Non-pigmented ciliary epithelial cell (primary cell): ENCODE data around the gene MARCHF4.

Experiments
- DNase-seq: peaks from one replicate; pipeline ENCODE4 v3.0.0-alpha.2; 2010; ENCODE audit warnings: low read depth

Gene MARCHF4

DNA sequence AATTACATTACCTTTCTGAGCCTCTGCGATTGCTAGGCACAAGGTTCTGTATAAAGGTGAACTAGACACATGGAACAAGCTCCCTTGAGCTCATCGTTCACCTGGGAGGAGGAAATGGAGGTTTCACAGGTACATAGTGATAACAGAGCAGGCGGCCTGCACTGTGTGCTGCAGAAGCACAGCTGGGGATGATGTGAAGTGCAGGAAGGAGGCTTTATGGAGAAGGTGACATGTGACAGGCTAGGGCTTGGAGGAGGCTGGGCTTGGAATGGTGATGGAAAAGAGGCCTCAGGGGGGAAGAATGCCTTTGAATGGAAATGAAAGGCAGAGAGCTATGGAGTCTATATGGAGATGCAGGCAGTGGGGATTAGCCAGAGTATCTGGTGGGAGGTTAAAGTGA is 22.9 kb downstream of the MARCHF4 start:
- no peak for DNase-seq

DNA sequence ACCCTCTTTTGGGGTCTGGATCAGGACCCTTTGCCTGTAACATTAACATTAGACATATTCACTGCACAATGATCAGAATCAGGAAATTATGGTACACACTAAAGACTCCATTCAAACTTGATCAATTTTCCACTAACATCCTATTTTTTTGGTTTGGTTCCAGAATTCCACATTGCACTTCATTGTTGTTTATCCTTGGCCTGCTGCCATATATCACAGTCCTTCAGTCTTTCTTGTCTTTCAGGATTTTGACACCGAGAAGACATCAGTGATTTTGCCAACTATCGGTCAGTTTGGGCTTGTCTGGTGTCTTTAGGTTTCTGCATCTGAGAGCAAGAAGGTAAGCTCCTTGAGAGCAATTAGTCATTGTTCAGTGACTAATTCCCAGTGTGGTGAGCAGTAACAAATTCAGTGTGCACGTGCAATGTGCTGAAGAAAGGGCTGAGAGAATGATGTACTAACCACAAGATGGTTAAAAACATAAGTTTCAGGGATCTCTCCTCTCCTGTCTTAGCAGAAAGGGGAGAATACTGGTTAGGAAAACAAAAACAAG is 23.5 kb downstream of the MARCHF4 start:
- DNase-seq, result no peak

DNA sequence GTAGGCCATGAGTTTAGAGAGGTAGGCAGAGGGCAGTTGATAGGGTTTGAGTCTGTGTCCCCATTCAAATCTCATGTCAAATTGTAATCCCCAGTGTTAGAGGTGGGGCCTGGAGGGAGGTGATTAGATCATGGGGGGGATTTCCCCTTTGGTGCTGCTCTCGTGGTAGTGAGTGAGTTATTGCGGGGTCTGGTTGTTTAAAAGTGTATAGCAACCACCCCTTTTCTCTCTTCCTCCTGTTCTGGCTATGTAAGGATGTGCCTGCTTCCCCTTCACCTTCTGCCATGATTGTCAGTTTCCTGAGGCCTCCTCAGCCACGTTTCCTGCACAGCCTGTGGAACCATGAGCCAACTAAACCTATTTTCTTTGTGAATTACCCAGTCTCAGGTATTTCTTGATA is 25.5 kb downstream of the MARCHF4 start:
- no peak for DNase-seq

DNA sequence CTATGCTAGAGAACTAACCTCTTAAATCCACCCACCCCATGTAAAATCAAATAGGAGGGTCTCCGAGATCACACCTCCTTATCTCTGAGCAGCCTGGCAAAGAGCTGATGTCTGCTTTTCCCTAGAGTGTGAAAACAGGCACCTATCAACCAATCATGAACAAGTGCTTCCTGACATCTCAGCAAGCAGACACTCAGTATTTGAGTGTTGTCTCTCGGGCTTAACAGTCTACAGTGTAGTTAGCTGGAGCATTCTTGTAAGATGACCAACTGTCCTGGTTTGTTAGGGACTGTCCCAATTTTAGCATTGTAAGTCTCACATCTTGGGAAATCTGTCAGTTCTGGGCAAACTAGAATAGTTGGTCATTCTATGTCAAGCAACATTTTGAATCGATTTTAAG is 26.4 kb downstream of the MARCHF4 start:
- no peak for DNase-seq

DNA sequence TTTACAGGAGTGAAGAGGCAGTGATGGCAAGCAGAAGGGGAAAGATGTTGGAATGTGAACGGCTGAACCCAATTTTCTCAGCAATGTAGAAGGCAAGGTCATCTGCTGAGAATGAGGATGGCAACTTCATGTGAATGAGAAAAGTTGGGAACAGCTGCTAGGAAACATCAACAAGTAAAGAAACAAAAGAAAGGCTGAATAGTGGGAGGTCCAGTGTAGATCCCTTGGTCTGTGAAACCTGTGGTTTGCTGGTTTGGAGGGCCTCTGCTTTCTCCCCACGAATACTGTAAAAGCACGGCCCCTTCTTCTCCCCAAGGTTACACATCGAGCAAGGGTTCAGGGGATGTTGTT is 27.4 kb downstream of the MARCHF4 start:
- DNase-seq, result no peak

DNA sequence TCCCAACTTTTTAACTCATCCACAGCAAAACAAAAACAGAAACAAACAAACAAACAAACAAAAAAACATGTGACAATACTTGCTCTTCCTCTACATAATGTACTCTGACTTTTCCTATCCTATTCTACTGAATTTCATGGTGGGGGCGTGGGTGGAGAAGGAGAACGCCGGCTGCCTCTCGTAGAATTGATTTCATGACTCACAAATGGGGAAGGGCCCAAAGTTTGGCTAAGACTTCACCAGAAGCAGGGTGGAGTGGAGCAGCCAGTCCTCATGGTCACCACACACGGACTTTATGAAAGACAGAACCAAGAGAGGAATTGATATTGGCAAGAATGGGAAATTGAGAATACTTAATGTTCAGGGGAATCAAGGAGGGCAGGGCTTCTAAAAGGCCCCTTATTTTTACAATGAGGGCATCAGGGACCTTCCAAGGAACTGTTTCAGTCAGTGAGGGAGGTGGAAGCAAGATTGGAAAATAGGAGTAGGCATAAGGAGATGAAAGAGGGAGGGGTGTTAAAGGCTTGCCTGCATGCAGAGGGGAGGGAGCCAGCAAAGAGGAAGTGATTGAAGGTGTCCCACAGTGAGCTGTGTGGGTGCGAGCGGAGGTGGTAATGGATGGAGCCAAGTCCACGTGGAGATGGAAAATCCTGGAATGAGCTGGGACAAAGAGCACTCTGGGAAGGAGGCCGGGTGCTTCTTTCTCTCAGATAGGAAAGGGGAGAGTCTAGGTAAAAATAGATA is 27.9 kb downstream of the MARCHF4 start:
- DNase-seq, result no peak

DNA sequence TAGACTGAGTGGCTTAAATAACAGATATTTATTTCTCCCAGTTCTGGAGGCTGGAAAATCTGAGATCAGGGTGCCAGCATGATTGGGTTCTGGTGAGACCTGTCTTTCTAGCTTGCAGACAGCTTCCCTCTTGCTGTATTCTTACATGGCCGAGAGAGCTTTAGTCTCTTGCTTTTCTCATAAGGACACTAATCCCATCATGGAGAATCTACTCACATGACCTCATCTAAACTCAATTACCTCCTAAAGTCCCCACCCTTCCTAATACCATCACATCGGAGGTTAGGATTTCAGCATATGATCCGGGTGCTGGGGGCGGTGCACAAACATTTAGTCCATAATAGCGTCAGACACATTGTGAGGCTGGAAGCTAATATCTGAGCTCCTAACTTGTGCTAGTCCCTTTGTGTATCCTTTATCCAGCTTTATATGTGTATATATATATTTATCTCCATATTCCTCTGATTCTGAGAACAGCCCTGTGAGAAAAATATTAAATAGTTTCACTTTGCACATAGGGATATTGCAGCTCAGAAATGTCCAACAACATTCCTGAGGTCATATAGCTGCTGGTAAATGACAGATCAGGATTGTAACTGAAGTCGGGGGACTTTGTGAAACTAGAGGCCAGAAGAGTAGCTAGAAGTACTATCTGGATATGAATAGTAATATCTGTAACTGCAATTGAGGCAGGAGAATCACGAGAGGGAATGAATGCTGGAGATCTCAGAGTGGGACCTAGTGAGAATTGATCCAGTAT is 28.9 kb downstream of the MARCHF4 start:
- no peak for DNase-seq

DNA sequence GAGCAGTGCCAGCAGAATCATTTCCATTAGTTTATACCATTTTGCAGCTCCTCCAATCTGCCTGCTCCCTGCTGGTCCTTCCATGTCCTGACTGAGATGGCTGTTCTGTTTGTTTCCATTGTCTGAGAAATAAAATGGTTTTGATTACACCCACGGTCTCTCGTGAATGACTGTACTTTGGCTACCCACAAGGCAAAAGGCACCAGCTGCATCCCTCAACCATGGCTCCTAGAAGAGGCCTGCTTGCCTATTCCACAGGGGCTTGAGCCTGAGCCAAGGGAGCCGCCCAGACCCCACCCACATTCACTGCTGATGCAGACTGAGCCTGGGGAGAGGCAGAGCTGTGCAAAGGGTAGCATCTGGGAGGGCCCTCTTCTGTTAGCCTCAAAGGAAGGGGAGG is 31.2 kb downstream of the MARCHF4 start:
- no peak for DNase-seq

DNA sequence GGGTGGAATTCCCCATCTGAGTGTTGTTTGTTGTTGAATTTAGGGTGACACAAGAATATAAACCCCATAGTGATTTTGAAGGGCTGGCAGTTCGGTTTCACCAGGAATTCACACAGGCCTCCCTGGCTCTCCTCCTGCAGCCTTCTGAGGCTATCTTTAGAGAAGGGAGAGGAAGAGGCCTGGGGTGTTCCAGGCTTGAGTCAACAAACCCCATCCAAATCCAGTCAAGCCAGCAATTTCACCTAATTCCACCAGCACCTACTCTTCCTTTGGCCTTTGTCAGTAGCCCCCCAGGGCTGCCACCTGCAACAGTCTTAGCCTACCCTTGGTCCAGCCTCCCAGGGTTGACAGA is 32.0 kb downstream of the MARCHF4 start:
- DNase-seq, result no peak

DNA sequence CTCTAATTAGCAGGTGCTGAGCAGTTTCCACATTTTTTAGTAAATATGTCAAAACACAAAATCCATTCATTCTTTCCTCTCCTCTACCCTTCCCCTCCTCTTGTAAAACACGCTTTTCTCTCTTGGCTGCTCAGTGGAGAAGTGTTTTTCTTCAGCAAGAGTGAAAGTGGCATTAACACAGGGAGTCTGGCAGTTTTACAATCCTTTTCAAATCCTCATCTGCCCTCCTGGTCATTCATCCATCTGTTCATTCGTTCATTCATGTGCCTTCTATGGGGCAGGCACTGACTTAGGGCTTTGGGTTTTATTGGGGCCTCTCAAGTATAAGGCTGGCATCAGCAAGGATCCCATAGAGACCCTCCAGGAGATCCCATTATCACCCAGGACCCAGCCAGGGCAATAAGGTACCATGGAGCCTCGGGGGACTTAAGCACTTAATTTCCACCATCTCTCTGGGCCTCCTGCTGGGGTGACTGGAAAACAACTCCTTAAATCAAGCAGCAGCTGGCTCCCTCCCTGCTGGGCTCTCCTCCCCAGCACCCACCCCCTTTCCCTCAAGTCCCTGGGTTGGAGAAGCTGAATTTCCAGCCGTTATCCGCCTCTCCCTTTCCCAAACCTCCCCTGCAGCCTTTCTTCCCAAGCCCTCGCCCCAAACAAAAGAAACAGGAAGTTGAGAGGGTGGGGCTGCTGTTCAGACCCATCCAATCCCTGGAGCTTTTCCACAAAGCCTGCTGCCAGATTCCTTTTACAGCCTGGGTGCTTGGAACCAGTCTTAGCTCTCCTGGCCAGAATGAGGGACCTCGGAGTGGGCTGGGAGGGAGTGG is 32.6 kb downstream of the MARCHF4 start:
- DNase-seq, result no peak

DNA sequence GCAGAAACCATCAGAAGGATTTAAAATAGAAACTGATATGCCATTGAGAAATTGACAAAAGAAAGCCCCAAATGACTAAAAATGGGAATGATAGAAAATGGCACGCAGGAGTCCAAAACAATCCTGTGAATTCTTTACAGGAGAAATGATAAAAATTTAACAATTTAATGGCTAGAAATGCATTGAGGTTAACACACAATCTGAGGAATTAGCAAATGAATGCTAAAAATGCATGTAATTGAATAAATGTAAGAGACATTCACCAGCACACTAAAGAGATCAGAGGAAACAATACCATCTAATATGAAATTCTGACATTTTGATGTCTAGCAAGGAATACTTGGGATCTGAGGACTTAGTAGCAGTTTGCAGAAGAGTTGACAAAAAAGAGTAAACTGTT is 37.0 kb downstream of the MARCHF4 start:
- no peak for DNase-seq

DNA sequence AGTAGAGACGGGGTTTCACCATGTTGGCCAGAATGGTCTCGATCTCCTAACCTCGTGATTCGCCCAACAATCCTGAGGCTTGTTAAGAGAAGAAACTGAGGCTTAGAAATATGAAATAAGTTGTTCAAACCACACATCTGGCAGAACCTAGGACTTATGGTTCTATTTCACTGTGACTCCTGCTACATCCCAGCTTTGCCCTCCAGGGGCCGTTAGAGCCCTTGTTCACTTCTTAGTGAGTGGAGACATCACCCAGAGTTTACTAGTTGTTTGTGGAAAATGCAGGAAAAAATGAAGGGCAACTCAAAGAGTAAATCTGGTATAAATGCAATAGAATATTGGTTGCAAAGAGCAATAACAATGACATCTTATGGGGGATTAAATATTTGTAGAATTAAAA is 43.9 kb downstream of the MARCHF4 start:
- no peak for DNase-seq

DNA sequence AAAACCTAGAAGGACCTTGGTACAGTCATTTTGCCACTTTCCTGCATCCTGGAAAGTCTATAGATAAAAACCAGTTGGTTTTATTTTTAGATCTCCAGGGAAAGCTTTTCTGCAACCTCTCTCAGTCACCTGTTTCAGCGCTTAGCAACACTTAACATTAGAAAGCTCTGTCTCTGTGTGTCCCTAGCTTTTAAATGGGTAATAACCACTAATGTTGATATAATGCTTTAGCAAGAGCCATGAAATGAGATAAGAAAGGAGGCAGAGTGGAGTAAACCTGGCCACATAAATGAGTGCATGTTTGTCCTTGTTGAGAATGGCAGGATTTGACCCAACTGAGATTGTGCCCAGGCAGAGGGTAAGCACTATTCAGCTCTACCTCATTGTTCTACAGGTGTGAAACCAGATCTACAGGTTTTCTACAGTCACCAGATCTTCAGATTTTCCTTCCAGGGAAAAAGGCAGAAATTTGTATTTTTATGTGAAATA is 44.8 kb downstream of the MARCHF4 start:
- no peak for DNase-seq
